ENCODE measurements around the gene SYCP2. TPM values are rescaled to one million over a fixed set of nuclear protein-coding genes. Genes with fewer than 3 reads are reported as not detected.

Gene SYCP2
- total RNA-seq, 1 experiment from 2014 or later: 0.70 TPM

DNA sequence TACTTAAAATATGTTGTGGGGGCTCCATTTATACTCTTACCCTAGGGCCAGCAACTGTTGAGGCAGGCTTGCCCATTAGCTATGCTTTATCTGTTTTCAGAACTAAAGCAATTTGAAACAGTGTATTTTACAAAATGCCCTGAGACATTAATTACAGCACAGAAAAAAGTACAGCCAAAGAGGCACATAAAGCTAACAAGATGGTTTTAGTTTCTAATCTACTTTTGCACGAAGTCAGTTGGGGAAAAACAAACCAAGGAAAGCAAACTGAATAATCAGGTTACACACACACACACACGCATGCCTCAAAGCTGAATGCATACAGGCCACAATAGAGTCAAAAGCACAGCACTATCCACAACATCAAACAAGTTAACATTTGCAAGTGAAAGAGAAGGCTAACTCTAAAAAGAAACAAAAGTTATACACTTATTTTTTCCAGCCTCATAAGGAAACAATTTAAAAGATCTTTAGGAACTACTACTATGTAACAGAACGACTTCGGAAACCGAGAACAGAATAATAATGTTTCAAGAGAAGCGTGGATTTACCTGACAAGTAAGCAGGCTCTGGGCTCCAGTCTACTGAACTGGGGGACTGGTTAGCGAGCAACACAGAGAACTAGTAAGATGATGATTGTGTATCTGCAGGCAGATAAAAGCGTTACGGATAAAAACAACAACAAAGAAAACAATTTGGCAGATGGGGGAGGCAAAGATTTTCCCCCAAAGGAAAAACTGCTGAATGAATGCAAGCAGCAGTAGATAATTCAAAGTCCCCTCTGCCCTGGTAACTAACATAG lies 1.7 kb downstream of the SYCP2 start:
- H2BK120ac ChIP-seq (ENCODE audit: low read depth, low read length, poor library complexity, severe bottlenecking): no peak overlapping the region
- no peak overlapping the region for H3K9ac ChIP-seq (ENCODE audit: extremely low read depth, insufficient read length, low read length)
- H3T11ph ChIP-seq (ENCODE audit: low read length): no peak overlapping the region
- Mint-ChIP-seq H3K4me1 (peaks cover 6 to 19% of the 10 kb centered on the region in 2 experiments), H3K27ac (no peak overlapping the region; a peak in 1 of 7 replicates), H3K27me3 (ENCODE audit: low read depth) (peaks cover 35% of the 10 kb centered on the region), H3K4me3 (no peak overlapping the region), H3K9me3 (no peaks in the 10 kb centered on the region; a peak in 1 of 5 replicates), H3K36me3 (ENCODE audit: insufficient read depth in 1 of 3, low read depth in 3 of 3) (no peaks in the 10 kb centered on the region)
- no peak overlapping the region for H4K91ac ChIP-seq (ENCODE audit: insufficient read length, low read depth, low read length)
- H2BK15ac ChIP-seq (ENCODE audit: low read depth, low read length): no peak overlapping the region
- no peak overlapping the region for H3K27ac ChIP-seq (ENCODE audit: insufficient read length, low read depth, low read length)
- no peaks in the 10 kb centered on the region for H3K4me1 ChIP-seq (ENCODE audit: insufficient read depth, low read length)
- no peak overlapping the region for H3K4ac ChIP-seq (ENCODE audit: low read depth, low read length)
- H3K79me1 ChIP-seq (ENCODE audit: insufficient read depth, low read depth, low read length, poor library complexity, severe bottlenecking): no peaks in the 10 kb centered on the region
- H3K56ac ChIP-seq (ENCODE audit: insufficient read length, low read depth, low read length): no peak overlapping the region
- H3K23ac ChIP-seq (ENCODE audit: insufficient read length, low read depth, low read length): no peak overlapping the region
- no peak overlapping the region for H2BK12ac ChIP-seq (ENCODE audit: insufficient read length, low read depth, low read length)
- H3K14ac ChIP-seq (ENCODE audit: insufficient read depth, low read length): no peak overlapping the region
- no peak overlapping the region for H2AFZ ChIP-seq (ENCODE audit: low read length)
- H4K8ac ChIP-seq (replicated peaks; ENCODE audit: insufficient read length, low read depth, low read length): no peak overlapping the region
- H2BK5ac ChIP-seq (ENCODE audit: insufficient read length, low read length): no peak overlapping the region
- H3K4me2 ChIP-seq (ENCODE audit: insufficient read depth, insufficient read length, low read length): no peak overlapping the region
- TF ChIP-seq, protein P1, sequence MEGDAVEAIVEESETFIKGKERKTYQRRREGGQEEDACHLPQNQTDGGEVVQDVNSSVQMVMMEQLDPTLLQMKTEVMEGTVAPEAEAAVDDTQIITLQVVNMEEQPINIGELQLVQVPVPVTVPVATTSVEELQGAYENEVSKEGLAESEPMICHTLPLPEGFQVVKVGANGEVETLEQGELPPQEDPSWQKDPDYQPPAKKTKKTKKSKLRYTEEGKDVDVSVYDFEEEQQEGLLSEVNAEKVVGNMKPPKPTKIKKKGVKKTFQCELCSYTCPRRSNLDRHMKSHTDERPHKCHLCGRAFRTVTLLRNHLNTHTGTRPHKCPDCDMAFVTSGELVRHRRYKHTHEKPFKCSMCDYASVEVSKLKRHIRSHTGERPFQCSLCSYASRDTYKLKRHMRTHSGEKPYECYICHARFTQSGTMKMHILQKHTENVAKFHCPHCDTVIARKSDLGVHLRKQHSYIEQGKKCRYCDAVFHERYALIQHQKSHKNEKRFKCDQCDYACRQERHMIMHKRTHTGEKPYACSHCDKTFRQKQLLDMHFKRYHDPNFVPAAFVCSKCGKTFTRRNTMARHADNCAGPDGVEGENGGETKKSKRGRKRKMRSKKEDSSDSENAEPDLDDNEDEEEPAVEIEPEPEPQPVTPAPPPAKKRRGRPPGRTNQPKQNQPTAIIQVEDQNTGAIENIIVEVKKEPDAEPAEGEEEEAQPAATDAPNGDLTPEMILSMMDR (conservative IDR thresholded peaks at IDR 0.05): no peak
- H3K27me3 ChIP-seq (ENCODE audit: insufficient read depth, low read length): peaks cover 2% of the 10 kb centered on the region; the same call in 1 of the 2 replicates
- H4K20me1 ChIP-seq (ENCODE audit: control insufficient read depth, insufficient read depth, insufficient read length): no peaks in the 10 kb centered on the region
- no peak overlapping the region for H2BK20ac ChIP-seq (ENCODE audit: low read depth, low read length, poor library complexity, severe bottlenecking)
- H4K5ac ChIP-seq (ENCODE audit: insufficient read length, low read depth, low read length): no peak overlapping the region
- WGBS (ENCODE audit: extremely low coverage, insufficient read length, low lambda C conversion rate): no CpG with 5 or more reads among the region's 9 CpGs
- DNase-seq: no peak
- H3K79me2 ChIP-seq (ENCODE audit: insufficient read depth, low read length): no peaks in the 10 kb centered on the region
- peaks cover 5% of the 10 kb centered on the region for H3K23me2 ChIP-seq (ENCODE audit: insufficient read length, low read depth, low read length, poor library complexity, severe bottlenecking)
- H3K9me3 ChIP-seq (ENCODE audit: control insufficient read depth, low read depth, low read length): no peaks in the 10 kb centered on the region
- no peak overlapping the region for H2AK5ac ChIP-seq (ENCODE audit: insufficient read length, low read length)
- no peak overlapping the region for H3K18ac ChIP-seq (ENCODE audit: insufficient read length, low read depth, low read length)

Data from H9 (cell line).